ENCODE results near the gene VAC14. TPM values are rescaled to one million over a fixed set of nuclear protein-coding genes. Genes with fewer than 3 reads are reported as not detected.
"Not testable (repeated sequence)": the region's sequence is repeated elsewhere in the genome, so short reads cannot be mapped to it uniquely, and the experiment has no call there.

The VAC14 gene
- total and polyA plus RNA-seq, 5 experiments from 2014 or later: 27.2 to 50.7 (median 41.4) TPM

GRCh38 chr16:70746040-70746707 lies 54.8 kb downstream of the VAC14 start:
- Mint-ChIP-seq H3K27me3 (no peaks in the 10 kb centered on the region), H3K9me3 (no peaks in the 10 kb centered on the region), H3K4me3 (peak overlapping the region in 5 of 10 donors; percentile 18 to 48 (median 36)), H3K27ac (peak overlapping the region; percentile 80 to 93 (median 88)), H3K36me3 (peaks cover 6 to 24% (median 22%) of the 10 kb centered on the region in 3 donors), H3K4me1 (peaks cover 25 to 58% (median 37%) of the 10 kb centered on the region in 4 donors)
- no peak for DNase-seq
- ATAC-seq: no peak
- POLR2A ChIA-PET: interaction anchor here (0.6 to 1.1 kb wide), 3 partner anchors 25 to 50 kb away, joined by 3 to 5 read pairs (median 3); no protein-coding TSS in a partner anchor

- no peaks in the 10 kb centered on the region for H3K9me3 Mint-ChIP-seq
- peak overlapping the region; percentile 9 to 93 (median 88) for H3K27ac Mint-ChIP-seq
- peaks cover 6 to 28% (median 22%) of the 10 kb centered on the region in 3 donors for H3K36me3 Mint-ChIP-seq
- ATAC-seq: no peak
- H3K4me1 Mint-ChIP-seq: peaks cover 28 to 59% (median 40%) of the 10 kb centered on the region in 4 donors
- no peak overlapping the region for H3K4me3 Mint-ChIP-seq
- H3K27me3 Mint-ChIP-seq: no peaks in the 10 kb centered on the region
- POLR2A ChIA-PET: interaction anchor here (0.6 kb wide), 1 partner anchor 25 kb away, joined by 3 read pairs; no protein-coding TSS in a partner anchor
- no peak for DNase-seq
Observed at GRCh38 chr16:70745536-70746025, 55.4 kb downstream of the VAC14 start.

- ATAC-seq (no peak), DNase-seq (peak in 1 of 10 donors; percentile 51)
- peaks cover 6 to 28% (median 22%) of the 10 kb centered on the region in 3 donors for H3K36me3 Mint-ChIP-seq
- H3K4me1 Mint-ChIP-seq: peaks cover 27 to 64% (median 47%) of the 10 kb centered on the region in 4 donors
- no peaks in the 10 kb centered on the region for H3K9me3 Mint-ChIP-seq
- peak overlapping the region in 6 of 10 donors; percentile 20 to 67 (median 46) for H3K27ac Mint-ChIP-seq
- POLR2A ChIA-PET: no interaction called here
- H3K4me3 Mint-ChIP-seq: no peak overlapping the region
- H3K27me3 Mint-ChIP-seq: no peaks in the 10 kb centered on the region
Observed at GRCh38 chr16:70744366-70744765, 56.6 kb downstream of the VAC14 start.

- peak in 1 of 10 donors; percentile 40 for DNase-seq
- Mint-ChIP-seq H3K4me3 (no peak overlapping the region), H3K9me3 (no peaks in the 10 kb centered on the region), H3K4me1 (peaks cover 29 to 66% (median 50%) of the 10 kb centered on the region in 4 donors), H3K36me3 (peaks cover 6 to 28% (median 22%) of the 10 kb centered on the region in 3 donors), H3K27ac (peak overlapping the region in 9 of 10 donors; percentile 18 to 78 (median 61)), H3K27me3 (no peaks in the 10 kb centered on the region)
- POLR2A ChIA-PET: no interaction called here
- no peak for ATAC-seq
Observed at GRCh38 chr16:70743791-70744190, 57.2 kb downstream of the VAC14 start.

- peaks cover 30 to 67% (median 55%) of the 10 kb centered on the region in 4 donors for H3K4me1 Mint-ChIP-seq
- peak overlapping the region; percentile 16 to 99 (median 78) for H3K27ac Mint-ChIP-seq
- H3K4me3 Mint-ChIP-seq, H3K27me3 Mint-ChIP-seq, H3K9me3 Mint-ChIP-seq, ATAC-seq: not testable (repeated sequence)
- POLR2A ChIA-PET: interaction anchor here (0.6 kb wide), 1 partner anchor 19 kb away, joined by 3 read pairs; no protein-coding TSS in a partner anchor
- peak in 1 of 10 donors; percentile 8 for DNase-seq
- peaks cover 6 to 27% (median 22%) of the 10 kb centered on the region in 3 donors for H3K36me3 Mint-ChIP-seq
Observed at GRCh38 chr16:70742967-70743366, 58.0 kb downstream of the VAC14 start.

- POLR2A ChIA-PET: interaction anchor here (1.1 to 1.2 kb wide), 3 partner anchors 9 to 46 kb away, joined by 3 to 6 read pairs (median 4); no protein-coding TSS in a partner anchor
- Mint-ChIP-seq H3K4me1 (peaks cover 39 to 67% (median 57%) of the 10 kb centered on the region in 4 donors), H3K4me3 (peak overlapping the region in 6 of 10 donors; percentile 14 to 67 (median 32))
Observed at GRCh38 chr16:70741783-70742125, 59.2 kb downstream of the VAC14 start.

GRCh38 chr16:70740914-70741782 lies 59.8 kb downstream of the VAC14 start:
- Mint-ChIP-seq H3K4me1 (peaks cover 35 to 67% (median 56%) of the 10 kb centered on the region in 4 donors), H3K36me3 (peaks cover 6 to 30% (median 20%) of the 10 kb centered on the region in 3 donors), H3K4me3 (peak overlapping the region in 9 of 10 donors; percentile 9 to 77 (median 55)), H3K9me3 (no peaks in the 10 kb centered on the region), H3K27me3 (no peaks in the 10 kb centered on the region), H3K27ac (peak overlapping the region; percentile 96 to 100 (median 100))
- no peak for ATAC-seq
- POLR2A ChIA-PET: interaction anchor here (1.1 to 1.2 kb wide), 3 partner anchors 9 to 46 kb away, joined by 3 to 6 read pairs (median 4); no protein-coding TSS in a partner anchor
- peak in 8 of 10 donors; percentile 27 to 69 (median 40) for DNase-seq

More at GRCh38 chr16:70741783-70742125, 59.2 kb downstream of the VAC14 start:
- DNase-seq (peak in 1 of 10 donors; percentile 11), ATAC-seq (no peak)
- H3K27me3 Mint-ChIP-seq: no peaks in the 10 kb centered on the region
- peak overlapping the region; percentile 96 to 100 (median 100) for H3K27ac Mint-ChIP-seq
- peaks cover 6 to 30% (median 22%) of the 10 kb centered on the region in 3 donors for H3K36me3 Mint-ChIP-seq
- H3K9me3 Mint-ChIP-seq: no peaks in the 10 kb centered on the region

GRCh38 chr16:70740174-70740913 lies 60.6 kb downstream of the VAC14 start:
- peak overlapping the region; percentile 96 to 100 (median 100) for H3K27ac Mint-ChIP-seq
- POLR2A ChIA-PET: interaction anchor here (0.8 kb wide), 1 partner anchor 44 kb away, joined by 3 read pairs; no protein-coding TSS in a partner anchor

GRCh38 chr16:70739389-70739788 lies 61.6 kb downstream of the VAC14 start:
- no peaks in the 10 kb centered on the region for H3K9me3 Mint-ChIP-seq
- peaks cover 42 to 82% (median 66%) of the 10 kb centered on the region in 4 donors for H3K4me1 Mint-ChIP-seq
- peaks cover 6 to 28% (median 19%) of the 10 kb centered on the region in 3 donors for H3K36me3 Mint-ChIP-seq
- POLR2A ChIA-PET: interaction anchor here (0.8 to 5.4 kb wide), 5 partner anchors 31 to 72 kb away, joined by 3 to 50 read pairs (median 5); partner anchors contain the start of gene MTSS2
- DNase-seq: peak in 1 of 10 donors; percentile 32
- no peak for ATAC-seq
- peak overlapping the region in 6 of 10 donors; percentile 8 to 76 (median 36) for H3K4me3 Mint-ChIP-seq
- no peaks in the 10 kb centered on the region for H3K27me3 Mint-ChIP-seq
- H3K27ac Mint-ChIP-seq: peak overlapping the region; percentile 96 to 100 (median 100)

More at GRCh38 chr16:70740174-70740913, 60.6 kb downstream of the VAC14 start:
- Mint-ChIP-seq H3K9me3 (no peaks in the 10 kb centered on the region), H3K27me3 (no peaks in the 10 kb centered on the region), H3K36me3 (peaks cover 6 to 27% (median 19%) of the 10 kb centered on the region in 3 donors), H3K4me3 (peak overlapping the region in 7 of 10 donors; percentile 9 to 61 (median 48)), H3K4me1 (peaks cover 34 to 73% (median 60%) of the 10 kb centered on the region in 4 donors)
- DNase-seq: peak in 1 of 10 donors; percentile 57
- ATAC-seq: no peak

GRCh38 chr16:70738083-70738977 lies 62.6 kb downstream of the VAC14 start:
- POLR2A ChIA-PET: interaction anchor here (1.0 to 5.5 kb wide), 12 partner anchors 9 to 392 kb away, joined by 3 to 60 read pairs (median 4); partner anchors contain the start of genes DDX19A, MTSS2 and VAC14
- Mint-ChIP-seq H3K27me3 (no peaks in the 10 kb centered on the region), H3K27ac (peak overlapping the region; percentile 96 to 100 (median 100)), H3K36me3 (peaks cover 2 to 22% (median 12%) of the 10 kb centered on the region in 3 donors), H3K4me1 (peaks cover 42 to 81% (median 68%) of the 10 kb centered on the region in 4 donors), H3K4me3 (peak overlapping the region; percentile 57 to 89 (median 84)), H3K9me3 (no peaks in the 10 kb centered on the region)
- ATAC-seq (no peak), DNase-seq (peak in 7 of 10 donors; percentile 19 to 67 (median 29))

Measured in naive thymus-derived CD8-positive, alpha-beta T cell (primary cell).